ACHN (cell line): Measurements from ENCODE around the gene GREM2.

Experiments used
- DNase-seq: peaks from one replicate; pipeline ENCODE4 v3.0.0-alpha.2; 2015
- in situ Hi-C: cut with HindIII; loops from 2 replicates; pipeline ENCODE4 v1.10.0; 2017; ENCODE audit warnings: low sequenced_read_pairs, low pct_ligation_motif_present, low pct_unique_long_range_greater_than_20kb

GREM2 gene

GRCh38 chr1:240577095-240577494, 34.9 kb downstream of the GREM2 start:
- DNase-seq: no peak
- in situ Hi-C loops: no loop called here

- no peak for DNase-seq
- in situ Hi-C loops: no loop called here
Observed at GRCh38 chr1:240575981-240576662, 35.8 kb downstream of the GREM2 start.

- in situ Hi-C loops: no loop called here
- no peak for DNase-seq
Observed at GRCh38 chr1:240572328-240572727, 39.6 kb downstream of the GREM2 start.

- in situ Hi-C loops: no loop called here
- no peak for DNase-seq
Observed at GRCh38 chr1:240571782-240572181, 40.2 kb downstream of the GREM2 start.

GRCh38 chr1:240567066-240567465, 44.9 kb downstream of the GREM2 start:
- in situ Hi-C loops: no loop called here
- DNase-seq: no peak

GRCh38 chr1:240562779-240563178, 49.2 kb downstream of the GREM2 start:
- in situ Hi-C loops: no loop called here
- no peak for DNase-seq

- in situ Hi-C loops: no loop called here
- no peak for DNase-seq
Observed at GRCh38 chr1:240562111-240562590, 49.8 kb downstream of the GREM2 start.

- DNase-seq: no peak
- in situ Hi-C loops: no loop called here
Observed at GRCh38 chr1:240559781-240560180, 52.2 kb downstream of the GREM2 start.

GRCh38 chr1:240555524-240555923, 56.4 kb downstream of the GREM2 start:
- in situ Hi-C loops: no loop called here
- DNase-seq: no peak

- no peak for DNase-seq
- in situ Hi-C loops: no loop called here
Observed at GRCh38 chr1:240553351-240553750, 58.6 kb downstream of the GREM2 start.

- DNase-seq: no peak
- in situ Hi-C loops: no loop called here
Observed at GRCh38 chr1:240539769-240540414, 72.1 kb downstream of the GREM2 start.

GRCh38 chr1:240538776-240539430, 73.1 kb downstream of the GREM2 start:
- DNase-seq: no peak
- in situ Hi-C loops: no loop called here

- in situ Hi-C loops: no loop called here
- DNase-seq: no peak
Observed at GRCh38 chr1:240533154-240533780, 78.7 kb downstream of the GREM2 start.

GRCh38 chr1:240528591-240528990, 83.4 kb downstream of the GREM2 start:
- in situ Hi-C loops: no loop called here
- DNase-seq: no peak

- no peak for DNase-seq
- in situ Hi-C loops: no loop called here
Observed at GRCh38 chr1:240527086-240527485, 84.9 kb downstream of the GREM2 start.

GRCh38 chr1:240526312-240526711, 85.6 kb downstream of the GREM2 start:
- DNase-seq: no peak
- in situ Hi-C loops: no loop called here

GRCh38 chr1:240524356-240525069, 87.4 kb downstream of the GREM2 start:
- in situ Hi-C loops: no loop called here
- no peak for DNase-seq

- in situ Hi-C loops: no loop called here
- no peak for DNase-seq
Observed at GRCh38 chr1:240522122-240522822, 89.7 kb downstream of the GREM2 start.
